Caco-2 (cell line): ENCODE measurements around the gene CAMSAP1. TPM values are rescaled to one million over a fixed set of nuclear protein-coding genes. Genes with fewer than 3 reads are reported as not detected.

Source experiments
- BruUV-seq: library from RNA; stranded (reverse); fragments of 400-500 nt; replicated peaks from 2 replicates; lab custom pipeline; 2021; lab: Mats Ljungman, UMichigan
- CTCF ChIA-PET: fragments of 300-600 bp; sonication (Branson Sonifier 250); formaldehyde crosslinking; loops from one replicate; lab custom pipeline; 2022; ENCODE audit warnings: antibody characterized with exemption; lab: Charles Lee
- POLR2A ChIA-PET: fragments of 300-600 bp; sonication (Branson Sonifier 250); formaldehyde crosslinking; loops from one replicate; lab custom pipeline; 2022; ENCODE audit warnings: antibody characterized with exemption; lab: Charles Lee
- DNase-seq, 2 experiments: peaks; one replicate each; pipeline versions ENCODE4 v3.0.0 to v3.0.0-alpha.2; 2020 to 2022
- H3K27me3 ChIP-seq: replicated peaks from 2 replicates; pipeline ENCODE4 v1.6.0; 2011; ENCODE audit warnings: low read length; ENCODE audit not compliant: control insufficient read depth, insufficient read depth
- H3K36me3 ChIP-seq: 2 replicates; pipeline ENCODE4 v1.5.1; 2011; ENCODE audit warnings: low read length; ENCODE audit not compliant: control insufficient read depth, insufficient read depth
- H3K4me1 ChIP-seq: fragments of 250-450 bp; sonication (Bioruptor Pico); 2 replicates; pipeline ENCODE4 v1.5.1; 2020; ENCODE audit warnings: mild to moderate bottlenecking
- H3K4me3 ChIP-seq: 2 replicates; pipeline ENCODE4 v1.5.1; 2011; ENCODE audit warnings: low read depth, mild to moderate bottlenecking, control low read depth, low read length
- H3K9me3 ChIP-seq: fragments of 250-450 bp; sonication (Bioruptor Pico); 2 replicates; pipeline ENCODE4 v1.5.1; 2020; ENCODE audit warnings: mild to moderate bottlenecking, moderate library complexity
- H3K27ac Mint-ChIP-seq: one replicate; pipeline ENCODE4 v1.8.0; 2022; ENCODE audit warnings: mixed read lengths; ENCODE audit not compliant: unreplicated experiment
- H3K27me3 Mint-ChIP-seq: one replicate; pipeline ENCODE4 v1.8.0; 2022; ENCODE audit warnings: mixed read lengths; ENCODE audit not compliant: insufficient read depth, unreplicated experiment
- H3K36me3 Mint-ChIP-seq: one replicate; pipeline ENCODE4 v1.8.0; 2022; ENCODE audit warnings: mild to moderate bottlenecking, mixed read lengths; ENCODE audit not compliant: insufficient read depth, unreplicated experiment
- H3K4me1 Mint-ChIP-seq: one replicate; pipeline ENCODE4 v1.8.0; 2022; ENCODE audit warnings: low read depth, mixed read lengths; ENCODE audit not compliant: unreplicated experiment
- H3K4me3 Mint-ChIP-seq: one replicate; pipeline ENCODE4 v1.8.0; 2022; ENCODE audit warnings: mild to moderate bottlenecking, moderate library complexity, mixed read lengths; ENCODE audit not compliant: unreplicated experiment
- H3K9me3 Mint-ChIP-seq: one replicate; pipeline ENCODE4 v1.8.0; 2022; ENCODE audit warnings: mixed read lengths; ENCODE audit not compliant: unreplicated experiment
- CTCF ChIP-seq, 2 experiments: fragments of 200-600 bp in 1 of 2; IDR thresholded peaks; 1 replicate in 1 of 2; 2 replicates in 1 of 2; pipeline versions ENCODE4 v1.5.1 to v1.8.0; 2011 to 2022; ENCODE audit warnings: antibody characterized with exemption in 1 of 2, control low read depth in 1 of 2, inconsistent platforms in 1 of 2, low read depth in 1 of 2, low read length in 1 of 2, mild to moderate bottlenecking in 1 of 2, moderate library complexity in 1 of 2; ENCODE audit not compliant: insufficient read depth in 1 of 2, severe bottlenecking in 1 of 2, unreplicated experiment in 1 of 2
- intact Hi-C: fragments of 100-400 bp; cut with micrococcal nuclease; formaldehyde crosslinking; loops from one replicate; pipeline ENCODE4 v1.10.0; 2022; ENCODE audit not compliant: unreplicated experiment
- total RNA-seq: library from RNA; stranded (reverse); gene quantifications from 2 replicates; pipeline ENCODE4 v1.2.3, GENCODE V29; 2022

Gene CAMSAP1
- total RNA-seq, 1 experiment from 2014 or later = 31.3 TPM

DNA sequence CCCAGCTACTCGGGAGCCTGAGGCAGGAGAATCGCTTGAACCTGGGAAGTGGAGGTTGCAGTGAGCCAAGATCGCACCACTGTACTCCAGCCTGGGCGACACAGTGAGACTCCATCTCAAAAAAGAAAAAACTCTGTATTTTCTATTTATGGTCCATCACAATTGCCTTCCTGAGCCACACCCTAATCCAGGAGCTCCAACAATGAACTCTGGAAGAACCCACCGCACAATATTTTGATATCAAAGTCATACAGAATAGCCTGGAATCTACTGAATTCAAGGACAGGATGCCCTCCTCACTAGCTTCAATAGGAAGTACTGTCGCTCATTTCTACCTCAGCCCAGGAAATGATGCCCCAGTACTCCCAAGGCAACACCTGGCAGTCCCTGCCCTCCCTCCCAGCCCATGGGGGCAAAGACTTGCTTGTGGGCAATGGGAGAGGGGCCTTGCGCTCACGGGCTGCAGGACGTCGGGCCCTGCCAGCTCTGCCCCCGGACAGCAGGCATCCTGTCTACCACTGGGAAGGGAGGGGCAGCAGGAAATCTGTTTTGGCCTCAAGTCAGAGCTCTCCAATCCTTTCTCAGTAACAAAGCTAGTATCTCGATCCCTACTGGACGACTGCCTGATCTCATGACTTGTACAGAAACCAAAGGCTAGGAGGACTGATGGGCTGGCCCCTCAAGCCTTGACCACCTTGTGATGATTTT is 34.1 kb upstream of the CAMSAP1 start:
- H3K4me3 Mint-ChIP-seq = no peak overlapping the region
- BruUV-seq = no TSS peak
- intact Hi-C loops = loop anchor here (10.0 kb wide), 1 partner anchor 77 kb away; no protein-coding TSS in a partner anchor
- POLR2A ChIA-PET = no interaction called here
- Histone ChIP-seq H3K9me3 (no peaks in the 10 kb centered on the region), H3K27me3 (no peaks in the 10 kb centered on the region), H3K4me3 (no peak overlapping the region), H3K4me1 (peaks cover 3% of the 10 kb centered on the region), H3K36me3 (peaks cover 3% of the 10 kb centered on the region)
- H3K27ac Mint-ChIP-seq = no peak overlapping the region
- TF ChIP-seq CTCF (IDR thresholded peaks at IDR 0.05; ENCODE audit: insufficient read depth in 1 of 2, low read depth in 1 of 2, low read length in 1 of 2, severe bottlenecking in 1 of 2, unreplicated experiment in 1 of 2) = no peak
- no peaks in the 10 kb centered on the region for H3K4me1 Mint-ChIP-seq
- no peaks in the 10 kb centered on the region for H3K9me3 Mint-ChIP-seq
- H3K27me3 Mint-ChIP-seq = no peaks in the 10 kb centered on the region
- no peak for DNase-seq
- CTCF ChIA-PET = no interaction called here
- peaks cover 87% of the 10 kb centered on the region for H3K36me3 Mint-ChIP-seq

GRCh38 chr9:135939351-135940265 is 32.3 kb upstream of the CAMSAP1 start:
- ChIA-PET CTCF (no interaction called here), POLR2A (no interaction called here)
- Histone ChIP-seq H3K36me3 (peaks cover 1% of the 10 kb centered on the region; the same call in 1 of the 2 replicates), H3K4me3 (no peak overlapping the region), H3K4me1 (no peaks in the 10 kb centered on the region), H3K9me3 (no peaks in the 10 kb centered on the region), H3K27me3 (no peaks in the 10 kb centered on the region)
- no peak overlapping the region for H3K27ac Mint-ChIP-seq
- no peaks in the 10 kb centered on the region for H3K4me1 Mint-ChIP-seq
- no peaks in the 10 kb centered on the region for H3K9me3 Mint-ChIP-seq
- BruUV-seq = no TSS peak
- no peak for DNase-seq
- no peaks in the 10 kb centered on the region for H3K27me3 Mint-ChIP-seq
- H3K4me3 Mint-ChIP-seq = no peak overlapping the region
- intact Hi-C loops = loop anchor here (10.0 kb wide), 1 partner anchor 75 kb away; no protein-coding TSS in a partner anchor
- TF ChIP-seq CTCF (IDR thresholded peaks at IDR 0.05; ENCODE audit: insufficient read depth in 1 of 2, low read depth in 1 of 2, low read length in 1 of 2, severe bottlenecking in 1 of 2, unreplicated experiment in 1 of 2) = no peak
- H3K36me3 Mint-ChIP-seq = peaks cover 86% of the 10 kb centered on the region
